AG04450 (cell line): Measurements from ENCODE around the gene GRAMD1A. TPM values are rescaled to one million over a fixed set of nuclear protein-coding genes. Genes with fewer than 3 reads are reported as not detected.
A peak's percentile ranks its signal among the peaks of the same experiment; 100 is the strongest.
"Not testable (repeated sequence)": the region's sequence is repeated elsewhere in the genome, so short reads cannot be mapped to it uniquely, and the experiment has no call there.

Source experiments
- CTCF ChIA-PET: fragments of 300-600, 350-600 bp; formaldehyde crosslinking; extraction: SDS; loops from one replicate; lab custom pipeline; 2022; ENCODE audit warnings: antibody characterized with exemption, inconsistent platforms; lab: Charles Lee
- POLR2A ChIA-PET: fragments of 350-600 bp; formaldehyde crosslinking; extraction: SDS; loops from one replicate; lab custom pipeline; 2021; ENCODE audit warnings: antibody characterized with exemption, inconsistent platforms; lab: Yijun Ruan, JAX
- DNase-seq: peaks from one replicate; pipeline ENCODE4 v3.0.0-alpha.2; 2011; ENCODE audit warnings: low read depth, low spot score
- H3K27ac ChIP-seq: one replicate; pipeline ENCODE4 v1.5.1; 2012; ENCODE audit warnings: low read depth, low read length, control low read depth
- H3K27me3 ChIP-seq: one replicate; pipeline ENCODE4 v1.6.0; 2012; ENCODE audit warnings: low read length; ENCODE audit not compliant: control insufficient read depth, insufficient read depth
- H3K4me3 ChIP-seq: 2 replicates; pipeline ENCODE4 v1.5.1; 2011; ENCODE audit warnings: mild to moderate bottlenecking, low read depth, low read length, control low read depth
- H3K9me3 ChIP-seq: 2 replicates; pipeline ENCODE4 v1.5.1; 2012; ENCODE audit warnings: low read length; ENCODE audit not compliant: control insufficient read depth, insufficient read depth
- polyA plus RNA-seq: library from polyadenylated mRNA; depleted of rRNA; stranded (reverse); fragments of >200 nt; gene quantifications from 2 replicates; pipeline ENCODE4 v1.2.3, GENCODE V29; 2011
- TF ChIP-seq, protein P1 (sequence below): IDR thresholded peaks from 2 replicates; pipeline ENCODE4 v1.5.1; 2011; ENCODE audit warnings: low read depth, low read length, control low read depth, inconsistent platforms

GRAMD1A gene
- polyA plus RNA-seq, 1 experiment, result 53.2 TPM

DNA sequence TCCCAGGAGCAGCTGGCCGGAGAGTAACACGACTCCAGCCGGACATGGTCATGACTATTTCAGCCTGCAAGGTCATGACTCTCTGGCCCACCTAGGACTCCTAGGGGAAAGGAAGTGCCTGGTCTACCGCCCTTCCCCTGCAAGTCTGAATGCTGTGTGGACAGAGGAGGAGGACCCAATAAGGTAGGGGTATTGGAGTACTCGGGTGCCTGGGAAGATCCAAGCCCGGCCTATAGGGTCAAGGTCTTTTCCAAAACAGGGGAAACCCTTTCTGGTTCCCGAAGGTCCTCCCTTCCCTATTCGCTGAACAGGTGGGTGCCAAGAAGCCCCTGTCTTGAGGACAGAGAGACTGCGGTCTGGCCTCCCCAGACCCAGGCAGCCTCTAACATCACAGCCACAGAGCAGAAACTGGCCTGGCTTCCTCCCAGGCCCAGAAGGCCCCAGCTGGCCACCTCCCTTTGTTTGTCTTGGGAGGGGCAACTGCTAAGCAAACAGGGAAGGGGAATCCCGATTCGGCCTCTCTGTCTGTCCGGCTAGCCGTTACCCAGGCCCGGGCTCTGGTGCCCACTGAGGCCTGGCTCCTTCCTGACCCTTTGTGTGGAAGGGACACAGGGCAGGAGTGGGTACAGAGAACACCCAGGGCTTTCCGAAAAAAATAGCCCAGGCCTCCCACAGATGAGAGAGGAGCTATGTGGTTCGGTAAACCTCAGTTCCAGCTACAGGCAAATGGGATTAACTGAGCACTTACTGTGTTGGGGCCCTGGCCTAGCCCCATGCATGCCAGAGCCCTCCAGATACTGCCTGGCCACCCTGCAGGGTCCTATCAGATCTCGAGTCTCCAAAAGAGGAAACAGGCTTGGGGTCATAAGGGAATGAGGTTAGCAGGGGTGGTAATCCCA, 5.2 kb upstream of the GRAMD1A start:
- peaks cover 6% of the 10 kb centered on the region for H3K27me3 ChIP-seq
- CTCF ChIA-PET, result no interaction called here
- H3K4me3 ChIP-seq, result no peak overlapping the region
- POLR2A ChIA-PET, result no interaction called here
- no peak for DNase-seq
- H3K27ac ChIP-seq, result no peak overlapping the region
- TF ChIP-seq, protein P1, sequence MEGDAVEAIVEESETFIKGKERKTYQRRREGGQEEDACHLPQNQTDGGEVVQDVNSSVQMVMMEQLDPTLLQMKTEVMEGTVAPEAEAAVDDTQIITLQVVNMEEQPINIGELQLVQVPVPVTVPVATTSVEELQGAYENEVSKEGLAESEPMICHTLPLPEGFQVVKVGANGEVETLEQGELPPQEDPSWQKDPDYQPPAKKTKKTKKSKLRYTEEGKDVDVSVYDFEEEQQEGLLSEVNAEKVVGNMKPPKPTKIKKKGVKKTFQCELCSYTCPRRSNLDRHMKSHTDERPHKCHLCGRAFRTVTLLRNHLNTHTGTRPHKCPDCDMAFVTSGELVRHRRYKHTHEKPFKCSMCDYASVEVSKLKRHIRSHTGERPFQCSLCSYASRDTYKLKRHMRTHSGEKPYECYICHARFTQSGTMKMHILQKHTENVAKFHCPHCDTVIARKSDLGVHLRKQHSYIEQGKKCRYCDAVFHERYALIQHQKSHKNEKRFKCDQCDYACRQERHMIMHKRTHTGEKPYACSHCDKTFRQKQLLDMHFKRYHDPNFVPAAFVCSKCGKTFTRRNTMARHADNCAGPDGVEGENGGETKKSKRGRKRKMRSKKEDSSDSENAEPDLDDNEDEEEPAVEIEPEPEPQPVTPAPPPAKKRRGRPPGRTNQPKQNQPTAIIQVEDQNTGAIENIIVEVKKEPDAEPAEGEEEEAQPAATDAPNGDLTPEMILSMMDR, result no peak
- H3K9me3 ChIP-seq, result peaks cover 8% of the 10 kb centered on the region

DNA sequence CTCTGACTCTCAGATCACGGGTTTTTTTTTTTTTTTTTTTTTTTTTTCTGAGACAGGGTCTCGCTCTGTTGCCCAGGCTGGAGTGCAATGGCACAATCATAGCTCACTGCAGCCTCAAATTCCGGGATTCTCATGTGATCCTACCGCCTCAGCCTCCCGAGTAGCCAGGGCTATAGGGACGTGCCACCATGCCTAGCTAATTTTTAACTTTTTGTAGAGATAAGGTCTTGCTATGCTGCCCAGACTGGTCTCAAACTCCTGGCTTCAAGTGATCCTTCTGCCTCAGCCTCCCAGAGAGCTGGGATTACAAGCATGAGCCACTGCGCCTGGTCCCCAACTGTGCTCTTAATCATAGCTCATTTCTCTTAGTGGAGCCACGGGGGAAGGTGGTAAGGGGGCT, 4.6 kb upstream of the GRAMD1A start:
- ChIA-PET POLR2A (no interaction called here), CTCF (interaction anchor here (1.1 kb wide), 1 partner anchor 72 kb away, joined by 5 read pairs; no protein-coding TSS in a partner anchor)
- DNase-seq, result no peak
- H3K27ac ChIP-seq, result no peak overlapping the region
- H3K27me3 ChIP-seq, result peaks cover 4% of the 10 kb centered on the region
- TF ChIP-seq, protein P1, result no peak
- no peak overlapping the region for H3K4me3 ChIP-seq
- peaks cover 8% of the 10 kb centered on the region for H3K9me3 ChIP-seq

DNA sequence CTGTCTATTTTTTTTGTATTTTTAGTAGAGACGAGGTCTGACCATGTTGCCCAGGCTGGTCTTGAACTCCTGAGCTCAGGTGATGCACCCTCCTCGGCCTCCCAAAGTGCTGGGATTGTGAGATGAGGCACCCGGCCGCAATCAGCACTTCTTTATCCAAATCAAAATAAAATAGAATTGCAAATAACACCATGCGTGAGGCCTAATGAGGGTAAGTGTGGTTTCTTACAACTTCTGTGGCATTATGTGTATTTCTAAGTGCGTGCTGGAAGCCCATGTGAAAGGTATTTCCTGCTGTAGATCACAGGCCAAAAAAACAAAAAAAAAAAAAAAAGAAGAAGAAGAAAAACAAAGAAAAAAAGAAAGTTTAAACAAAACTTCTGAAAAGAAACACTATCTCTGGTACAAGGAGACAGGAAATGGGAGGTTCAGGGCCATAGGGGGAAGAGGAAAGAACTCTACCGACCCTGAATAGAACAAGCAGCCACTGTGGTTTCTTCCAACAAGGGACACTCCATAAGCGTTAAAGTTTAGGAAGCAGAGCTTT, 3.0 kb upstream of the GRAMD1A start:
- Histone ChIP-seq H3K27ac (no peak overlapping the region), H3K27me3 (no peaks in the 10 kb centered on the region), H3K9me3 (peaks cover 8% of the 10 kb centered on the region), H3K4me3 (no peak overlapping the region)
- CTCF ChIA-PET, result interaction anchor here (0.7 to 0.8 kb wide), 3 partner anchors 15 to 24 kb away, joined by 3 read pairs; no protein-coding TSS in a partner anchor
- no peak for DNase-seq
- TF ChIP-seq, protein P1, result no peak
- POLR2A ChIA-PET, result no interaction called here

DNA sequence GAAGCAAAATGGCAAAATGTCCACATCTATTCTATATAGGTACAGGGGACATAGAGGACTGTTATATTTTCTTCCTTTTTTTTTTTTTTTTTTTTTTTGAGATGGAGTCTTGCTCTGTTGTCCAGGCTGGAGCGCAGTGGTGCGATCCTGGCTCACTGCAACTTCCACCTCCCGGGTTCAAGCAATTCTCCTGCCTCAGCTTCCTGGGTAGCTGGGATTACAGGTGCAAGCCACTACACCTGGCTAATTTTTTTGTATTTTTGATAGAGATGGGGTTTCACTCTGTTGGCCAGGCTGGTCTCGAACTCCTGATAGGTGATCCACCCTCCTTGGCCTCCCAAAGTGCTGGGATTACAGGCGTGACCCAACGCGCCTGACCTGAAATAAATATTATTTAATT, 1.9 kb upstream of the GRAMD1A start:
- CTCF ChIA-PET, H3K27me3 ChIP-seq, H3K4me3 ChIP-seq, DNase-seq, H3K9me3 ChIP-seq, POLR2A ChIA-PET, H3K27ac ChIP-seq: not testable (repeated sequence)

DNA sequence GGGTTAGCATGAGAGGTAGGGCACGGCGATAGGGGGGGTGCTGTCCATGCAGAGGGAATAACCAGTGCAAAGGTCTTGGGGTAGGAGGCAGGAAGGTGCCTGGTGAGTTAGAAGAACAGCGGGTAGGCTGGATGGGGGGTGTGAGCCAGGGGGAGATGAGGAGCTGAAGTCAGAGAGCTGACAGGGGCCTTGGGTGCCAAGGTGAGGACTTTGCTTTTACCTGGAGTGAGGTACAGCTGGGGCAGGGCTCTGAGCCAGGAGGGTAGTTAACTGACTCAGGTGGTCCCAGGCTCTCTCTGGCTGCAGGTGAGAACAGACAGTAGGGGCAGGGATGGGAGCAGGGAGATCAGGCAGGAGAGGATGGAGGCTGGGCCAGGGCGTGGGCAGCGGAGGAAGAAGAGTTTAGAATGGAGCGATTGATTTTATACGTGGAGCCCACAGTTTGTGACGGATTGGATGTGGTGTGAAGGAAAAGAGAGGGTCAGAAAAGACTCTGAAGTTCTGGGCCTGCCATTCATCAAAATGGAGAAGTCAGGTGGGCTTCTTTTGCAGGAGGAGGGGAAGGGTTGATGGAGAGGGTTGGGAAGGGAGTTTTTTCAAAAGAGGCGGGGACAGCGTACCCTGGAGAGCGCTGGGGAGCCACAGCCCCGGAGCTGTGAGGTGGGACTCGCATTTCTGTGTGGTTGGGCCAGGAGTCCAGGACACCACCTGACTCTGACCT, 1.2 kb upstream of the GRAMD1A start:
- no peak for DNase-seq
- CTCF ChIA-PET, result no interaction called here

More for the DNA sequence above, 1.2 kb upstream of the GRAMD1A start:
- TF ChIP-seq, protein P1, result no peak
- POLR2A ChIA-PET, result interaction anchor here (0.5 to 0.6 kb wide), 2 partner anchors 173 to 1071 kb away, joined by 3 read pairs; no protein-coding TSS in a partner anchor
- no peaks in the 10 kb centered on the region for H3K27me3 ChIP-seq
- peak overlapping the region; percentile 79 for H3K4me3 ChIP-seq
- H3K9me3 ChIP-seq, result peaks cover 8% of the 10 kb centered on the region
- peak overlapping the region; percentile 98 for H3K27ac ChIP-seq
